ENCODE results near the gene MASTL. TPM values are rescaled to one million over a fixed set of nuclear protein-coding genes. Genes with fewer than 3 reads are reported as not detected.
"Not testable (repeated sequence)": the region's sequence is repeated elsewhere in the genome, so short reads cannot be mapped to it uniquely, and the experiment has no call there.

The MASTL gene
- total and polyA plus RNA-seq, 4 donors: 2.4 to 7.7 (median 5.2) TPM

GRCh38 chr10:27153329-27153728 is 1.8 kb upstream of the MASTL start:
- 1 to 3% methylated on average over 6 of the region's 6 CpGs for WGBS, 2 donors
- H3K27me3 ChIP-seq (ENCODE audit: control insufficient read depth in 1 of 2, insufficient read depth in 2 of 2, low read length in 1 of 2): no peaks in the 10 kb centered on the region
- peaks cover 0 to 6% of the 10 kb centered on the region in 2 donors for H3K4me1 ChIP-seq (ENCODE audit: control insufficient read depth in 1 of 2, insufficient read depth in 2 of 2, low read length in 2 of 2)
- intact Hi-C loops (cut with DNase I): no loop called here
- H3K4me3 ChIP-seq (ENCODE audit: low read length in 2 of 2): peak overlapping the region; percentile 87 to 95
- peaks cover 0 to under 1% of the 10 kb centered on the region in 2 donors for H3K36me3 ChIP-seq (ENCODE audit: control insufficient read depth in 1 of 2, insufficient read depth in 2 of 2, low read length in 1 of 2)
- no peak overlapping the region for H3K27ac ChIP-seq (ENCODE audit: low read depth in 1 of 2, low read length in 2 of 2)
- no peak for DNase-seq
- H3K9me3 ChIP-seq (ENCODE audit: control insufficient read depth, low read length): no peaks in the 10 kb centered on the region
- ATAC-seq (ENCODE audit: low FRiP score): no peak

- peaks cover 0 to 6% of the 10 kb centered on the region in 2 donors for H3K4me1 ChIP-seq (ENCODE audit: control insufficient read depth in 1 of 2, insufficient read depth in 2 of 2, low read length in 2 of 2)
Observed at GRCh38 chr10:27153845-27154193, 1.3 kb upstream of the MASTL start.

GRCh38 chr10:27156566-27156965 is 1.4 kb downstream of the MASTL start:
- 90 to 92% methylated on average over 17 of the region's 17 CpGs for WGBS, 2 donors
- H3K36me3 ChIP-seq (ENCODE audit: control insufficient read depth in 1 of 2, insufficient read depth in 2 of 2, low read length in 1 of 2); H3K9me3 ChIP-seq (ENCODE audit: control insufficient read depth, low read length); H3K27me3 ChIP-seq (ENCODE audit: control insufficient read depth in 1 of 2, insufficient read depth in 2 of 2, low read length in 1 of 2); intact Hi-C loops (cut with DNase I); H3K4me1 ChIP-seq (ENCODE audit: control insufficient read depth in 1 of 2, insufficient read depth in 2 of 2, low read length in 2 of 2); H3K27ac ChIP-seq (ENCODE audit: low read depth in 1 of 2, low read length in 2 of 2); DNase-seq; ATAC-seq (ENCODE audit: low FRiP score): not testable (repeated sequence)
- peak overlapping the region in 1 of 2 donors; percentile 27 for H3K4me3 ChIP-seq (ENCODE audit: low read length in 2 of 2)

More at GRCh38 chr10:27153845-27154193, 1.3 kb upstream of the MASTL start:
- DNase-seq (no peak), ATAC-seq (ENCODE audit: low FRiP score) (no peak)
- Histone ChIP-seq H3K9me3 (ENCODE audit: control insufficient read depth, low read length) (no peaks in the 10 kb centered on the region), H3K27me3 (ENCODE audit: control insufficient read depth in 1 of 2, insufficient read depth in 2 of 2, low read length in 1 of 2) (no peaks in the 10 kb centered on the region), H3K4me3 (ENCODE audit: low read length in 2 of 2) (peak overlapping the region; percentile 87 to 95), H3K27ac (ENCODE audit: low read depth in 1 of 2, low read length in 2 of 2) (peak overlapping the region; percentile 48 to 59), H3K36me3 (ENCODE audit: control insufficient read depth in 1 of 2, insufficient read depth in 2 of 2, low read length in 1 of 2) (peaks cover 0 to 1% of the 10 kb centered on the region in 2 donors)
- intact Hi-C loops (cut with DNase I): loop anchor here in 1 of 2 donors (1.0 kb wide), 1 partner anchor 88 kb away; no protein-coding TSS in a partner anchor
- WGBS, 2 donors: 0% methylated on average over 18 of the region's 18 CpGs

- no peak for ATAC-seq (ENCODE audit: low FRiP score)
- intact Hi-C loops (cut with DNase I): no loop called here
- WGBS, 2 donors: 76 to 86% methylated on average over 2 of the region's 2 CpGs
Observed at GRCh38 chr10:27157150-27157549, 2.0 kb downstream of the MASTL start.

GRCh38 chr10:27158421-27158820 is 3.3 kb downstream of the MASTL start:
- H3K27ac ChIP-seq (ENCODE audit: low read depth in 1 of 2, low read length in 2 of 2): no peak overlapping the region
- H3K9me3 ChIP-seq (ENCODE audit: control insufficient read depth, low read length): no peaks in the 10 kb centered on the region
- H3K4me3 ChIP-seq (ENCODE audit: low read length in 2 of 2): no peak overlapping the region
- ATAC-seq (ENCODE audit: low FRiP score): no peak
- no peaks in the 10 kb centered on the region for H3K27me3 ChIP-seq (ENCODE audit: control insufficient read depth in 1 of 2, insufficient read depth in 2 of 2, low read length in 1 of 2)
- peaks cover 0 to 1% of the 10 kb centered on the region in 2 donors for H3K36me3 ChIP-seq (ENCODE audit: control insufficient read depth in 1 of 2, insufficient read depth in 2 of 2, low read length in 1 of 2)
- DNase-seq: no peak
- intact Hi-C loops (cut with DNase I): no loop called here
- no peaks in the 10 kb centered on the region for H3K4me1 ChIP-seq (ENCODE audit: control insufficient read depth in 1 of 2, insufficient read depth in 2 of 2, low read length in 2 of 2)

More at GRCh38 chr10:27157150-27157549, 2.0 kb downstream of the MASTL start:
- Histone ChIP-seq H3K27me3 (ENCODE audit: control insufficient read depth in 1 of 2, insufficient read depth in 2 of 2, low read length in 1 of 2) (no peaks in the 10 kb centered on the region), H3K4me1 (ENCODE audit: control insufficient read depth in 1 of 2, insufficient read depth in 2 of 2, low read length in 2 of 2) (peaks cover 0 to 6% of the 10 kb centered on the region in 2 donors), H3K9me3 (ENCODE audit: control insufficient read depth, low read length) (no peaks in the 10 kb centered on the region), H3K36me3 (ENCODE audit: control insufficient read depth in 1 of 2, insufficient read depth in 2 of 2, low read length in 1 of 2) (peaks cover 0 to 1% of the 10 kb centered on the region in 2 donors), H3K4me3 (ENCODE audit: low read length in 2 of 2) (no peak overlapping the region), H3K27ac (ENCODE audit: low read depth in 1 of 2, low read length in 2 of 2) (no peak overlapping the region)
- no peak for DNase-seq

GRCh38 chr10:27169849-27170248 is 14.7 kb downstream of the MASTL start:
- no peak for ATAC-seq (ENCODE audit: low FRiP score)
- intact Hi-C loops (cut with DNase I): no loop called here
- Histone ChIP-seq H3K27ac (ENCODE audit: low read depth in 1 of 2, low read length in 2 of 2) (no peak overlapping the region), H3K4me3 (ENCODE audit: low read length in 2 of 2) (no peak overlapping the region), H3K27me3 (ENCODE audit: control insufficient read depth in 1 of 2, insufficient read depth in 2 of 2, low read length in 1 of 2) (no peaks in the 10 kb centered on the region), H3K9me3 (ENCODE audit: control insufficient read depth, low read length) (no peaks in the 10 kb centered on the region), H3K36me3 (ENCODE audit: control insufficient read depth in 1 of 2, insufficient read depth in 2 of 2, low read length in 1 of 2) (peaks cover 4 to 5% of the 10 kb centered on the region in 2 donors), H3K4me1 (ENCODE audit: control insufficient read depth in 1 of 2, insufficient read depth in 2 of 2, low read length in 2 of 2) (no peaks in the 10 kb centered on the region)
- WGBS, 2 donors: 64 to 84% methylated on average over 4 of the region's 4 CpGs
- DNase-seq: no peak

- intact Hi-C loops (cut with DNase I): no loop called here
- DNase-seq (no peak), ATAC-seq (ENCODE audit: low FRiP score) (no peak)
- H3K27ac ChIP-seq (ENCODE audit: low read depth in 1 of 2, low read length in 2 of 2): no peak overlapping the region
- H3K27me3 ChIP-seq (ENCODE audit: control insufficient read depth in 1 of 2, insufficient read depth in 2 of 2, low read length in 1 of 2): no peaks in the 10 kb centered on the region
- peaks cover 0 to 2% of the 10 kb centered on the region in 2 donors for H3K36me3 ChIP-seq (ENCODE audit: control insufficient read depth in 1 of 2, insufficient read depth in 2 of 2, low read length in 1 of 2)
- 92 to 94% methylated on average over 1 of the region's 1 CpG for WGBS, 2 donors
- no peaks in the 10 kb centered on the region for H3K4me1 ChIP-seq (ENCODE audit: control insufficient read depth in 1 of 2, insufficient read depth in 2 of 2, low read length in 2 of 2)
- no peaks in the 10 kb centered on the region for H3K9me3 ChIP-seq (ENCODE audit: control insufficient read depth, low read length)
- H3K4me3 ChIP-seq (ENCODE audit: low read length in 2 of 2): no peak overlapping the region
Observed at GRCh38 chr10:27188259-27188658, 33.1 kb downstream of the MASTL start.

GRCh38 chr10:27188897-27189296 is 33.7 kb downstream of the MASTL start:
- ATAC-seq (ENCODE audit: low FRiP score) (no peak), DNase-seq (no peak)
- peaks cover 0 to 2% of the 10 kb centered on the region in 2 donors for H3K36me3 ChIP-seq (ENCODE audit: control insufficient read depth in 1 of 2, insufficient read depth in 2 of 2, low read length in 1 of 2)
- no peaks in the 10 kb centered on the region for H3K27me3 ChIP-seq (ENCODE audit: control insufficient read depth in 1 of 2, insufficient read depth in 2 of 2, low read length in 1 of 2)
- intact Hi-C loops (cut with DNase I): no loop called here
- H3K9me3 ChIP-seq (ENCODE audit: control insufficient read depth, low read length): no peaks in the 10 kb centered on the region
- WGBS, 2 donors: 96 to 98% methylated on average over 4 of the region's 4 CpGs
- H3K27ac ChIP-seq (ENCODE audit: low read depth in 1 of 2, low read length in 2 of 2): no peak overlapping the region
- no peak overlapping the region for H3K4me3 ChIP-seq (ENCODE audit: low read length in 2 of 2)
- H3K4me1 ChIP-seq (ENCODE audit: control insufficient read depth in 1 of 2, insufficient read depth in 2 of 2, low read length in 2 of 2): no peaks in the 10 kb centered on the region

GRCh38 chr10:27190508-27190907 is 35.4 kb downstream of the MASTL start:
- Histone ChIP-seq H3K27me3 (ENCODE audit: control insufficient read depth in 1 of 2, insufficient read depth in 2 of 2, low read length in 1 of 2) (no peaks in the 10 kb centered on the region), H3K27ac (ENCODE audit: low read depth in 1 of 2, low read length in 2 of 2) (no peak overlapping the region), H3K36me3 (ENCODE audit: control insufficient read depth in 1 of 2, insufficient read depth in 2 of 2, low read length in 1 of 2) (no peaks in the 10 kb centered on the region), H3K4me3 (ENCODE audit: low read length in 2 of 2) (no peak overlapping the region), H3K9me3 (ENCODE audit: control insufficient read depth, low read length) (no peaks in the 10 kb centered on the region), H3K4me1 (ENCODE audit: control insufficient read depth in 1 of 2, insufficient read depth in 2 of 2, low read length in 2 of 2) (no peaks in the 10 kb centered on the region)
- intact Hi-C loops (cut with DNase I): no loop called here
- DNase-seq (no peak), ATAC-seq (ENCODE audit: low FRiP score) (no peak)
- WGBS, 2 donors: 88 to 90% methylated on average over 2 of the region's 2 CpGs
